C4-2B (cell line): ENCODE results near the gene ICA1.

Experiments used
- CTCF ChIP-seq: fragments of 450-650 bp; conservative IDR thresholded peaks from 2 replicates; pipeline ENCODE4 v1.5.1; 2017; ENCODE audit warnings: mild to moderate bottlenecking
- ZFX ChIP-seq: fragments of 450-650 bp; IDR thresholded peaks from 2 replicates; pipeline ENCODE4 v1.6.1; 2017

GRCh38 chr7:8271960-8272359, 10.0 kb upstream of the ICA1 start:
- TF ChIP-seq CTCF = no peak
- no peak for TF ChIP-seq ZFX
